SK-N-MC (cell line): ENCODE data around the gene TMEM151A.

Source experiments
- EZH2 ChIP-seq: fragments of 200-600 bp; sonication (generic); IDR thresholded peaks from one replicate; pipeline ENCODE4 v1.6.1; 2017; ENCODE audit warnings: antibody characterized with exemption
- POLR2AphosphoS5 ChIP-seq: IDR thresholded peaks from 2 replicates; pipeline ENCODE4 v1.6.1; 2012; ENCODE audit warnings: mild to moderate bottlenecking, low read depth, low read length, borderline replicate concordance

GRCh38 chr11:66264914-66265313 is 26.8 kb upstream of the TMEM151A start:
- TF ChIP-seq EZH2: no peak
- no peak for TF ChIP-seq POLR2AphosphoS5
